Fibroblast of villous mesenchyme (primary cell): Measurements from ENCODE around the gene GALK1. TPM values are rescaled to one million over a fixed set of nuclear protein-coding genes. Genes with fewer than 3 reads are reported as not detected.

Experiments used
- DNase-seq: peaks from one replicate; pipeline ENCODE4 v3.0.0-alpha.2; 2010; ENCODE audit warnings: low read depth
- H3K4me3 ChIP-seq: 2 replicates; pipeline ENCODE4 v1.5.1; 2011; ENCODE audit warnings: low read depth, mild to moderate bottlenecking, low read length
- CTCF ChIP-seq: IDR thresholded peaks from 2 replicates; pipeline ENCODE4 v1.5.1; 2012; ENCODE audit warnings: low read depth, mild to moderate bottlenecking, low read length; ENCODE audit not compliant: insufficient read depth
- total RNA-seq: library from RNA; depleted of rRNA; stranded (reverse); fragments of >200 nt; gene quantifications from 2 replicates; pipeline ENCODE4 v1.2.3, GENCODE V29; 2012

Gene GALK1
- total RNA-seq, 1 donor: 36.7 TPM

GRCh38 chr17:75751676-75752404, 13.2 kb downstream of the GALK1 start:
- TF ChIP-seq CTCF: no peak
- no peak for DNase-seq
- H3K4me3 ChIP-seq: no peak overlapping the region

- no peak overlapping the region for H3K4me3 ChIP-seq
- TF ChIP-seq CTCF: no peak
- DNase-seq: no peak
Observed at GRCh38 chr17:75750661-75751423, 14.2 kb downstream of the GALK1 start.

- no peak overlapping the region for H3K4me3 ChIP-seq
- peak; percentile 63 for DNase-seq
- peak; percentile 78 for TF ChIP-seq CTCF
Observed at GRCh38 chr17:75749545-75750389, 15.2 kb downstream of the GALK1 start.

- TF ChIP-seq CTCF: no peak
- no peak for DNase-seq
Observed at GRCh38 chr17:75748706-75749105, 16.3 kb downstream of the GALK1 start.

GRCh38 chr17:75743625-75744206, 21.3 kb downstream of the GALK1 start:
- DNase-seq: no peak
- no peak overlapping the region for H3K4me3 ChIP-seq
- TF ChIP-seq CTCF: no peak

More at GRCh38 chr17:75748706-75749105, 16.3 kb downstream of the GALK1 start:
- no peak overlapping the region for H3K4me3 ChIP-seq

GRCh38 chr17:75742337-75742736, 22.7 kb downstream of the GALK1 start:
- no peak for TF ChIP-seq CTCF
- no peak overlapping the region for H3K4me3 ChIP-seq
- no peak for DNase-seq
